Stimulated activated CD8-positive, alpha-beta memory T cell treated with anti-CD3 and anti-CD28 coated beads, Interleukin-7, amount 100 ng/mL, for 48 hours (primary cell): ENCODE measurements around the gene EFHD2.
"Not testable (repeated sequence)": the region's sequence is repeated elsewhere in the genome, so short reads cannot be mapped to it uniquely, and the experiment has no call there.

Experiments
- DNase-seq, 2 donors: peaks; one replicate each; pipeline ENCODE4 v3.0.0-alpha.2; 2020; ENCODE audit warnings: low read depth in 1 of 2; ENCODE audit errors: extremely low read depth in 1 of 2

Gene EFHD2

GRCh38 chr1:15429701-15430149, 20.0 kb downstream of the EFHD2 start:
- DNase-seq, result no peak

GRCh38 chr1:15430787-15431570, 21.3 kb downstream of the EFHD2 start:
- peak in 1 of 2 donors; percentile 19 for DNase-seq

GRCh38 chr1:15431571-15431948, 21.9 kb downstream of the EFHD2 start:
- DNase-seq, result no peak

GRCh38 chr1:15432324-15432723, 22.6 kb downstream of the EFHD2 start:
- DNase-seq, result no peak

- DNase-seq, result no peak
Measured at GRCh38 chr1:15433471-15433870, 23.8 kb downstream of the EFHD2 start.

- not testable (repeated sequence) for DNase-seq
Measured at GRCh38 chr1:15434739-15435138, 25.1 kb downstream of the EFHD2 start.

GRCh38 chr1:15435239-15436077, 25.8 kb downstream of the EFHD2 start:
- DNase-seq, result no peak

- no peak for DNase-seq
Measured at GRCh38 chr1:15436881-15437442, 27.3 kb downstream of the EFHD2 start.

- DNase-seq, result no peak
Measured at GRCh38 chr1:15439325-15439724, 29.6 kb downstream of the EFHD2 start.

GRCh38 chr1:15440357-15440756, 30.7 kb downstream of the EFHD2 start:
- no peak for DNase-seq

- DNase-seq, result no peak
Measured at GRCh38 chr1:15441247-15441646, 31.6 kb downstream of the EFHD2 start.

GRCh38 chr1:15442119-15442518, 32.4 kb downstream of the EFHD2 start:
- no peak for DNase-seq

GRCh38 chr1:15442759-15443158, 33.1 kb downstream of the EFHD2 start:
- DNase-seq, result no peak

- DNase-seq, result no peak
Measured at GRCh38 chr1:15443281-15443680, 33.6 kb downstream of the EFHD2 start.

GRCh38 chr1:15444468-15445389, 35.0 kb downstream of the EFHD2 start:
- no peak for DNase-seq

GRCh38 chr1:15445390-15446122, 35.9 kb downstream of the EFHD2 start:
- DNase-seq, result no peak

GRCh38 chr1:15446212-15446611, 36.5 kb downstream of the EFHD2 start:
- DNase-seq, result no peak

GRCh38 chr1:15448877-15449462, 39.3 kb downstream of the EFHD2 start:
- no peak for DNase-seq

- DNase-seq, result no peak
Measured at GRCh38 chr1:15449567-15449966, 39.9 kb downstream of the EFHD2 start.
